DMS114 treated with DMSO at 0.1 percent for 48 hours (cell line): ENCODE data around the gene ZNF697.
"Not testable (repeated sequence)": the region's sequence is repeated elsewhere in the genome, so short reads cannot be mapped to it uniquely, and the experiment has no call there.

Source experiments
- DNase-seq: peaks from one replicate; lab custom pipeline; 2025; ENCODE audit not compliant: unreplicated experiment; lab: John Stamatoyannopoulos, UW

The ZNF697 gene

DNA sequence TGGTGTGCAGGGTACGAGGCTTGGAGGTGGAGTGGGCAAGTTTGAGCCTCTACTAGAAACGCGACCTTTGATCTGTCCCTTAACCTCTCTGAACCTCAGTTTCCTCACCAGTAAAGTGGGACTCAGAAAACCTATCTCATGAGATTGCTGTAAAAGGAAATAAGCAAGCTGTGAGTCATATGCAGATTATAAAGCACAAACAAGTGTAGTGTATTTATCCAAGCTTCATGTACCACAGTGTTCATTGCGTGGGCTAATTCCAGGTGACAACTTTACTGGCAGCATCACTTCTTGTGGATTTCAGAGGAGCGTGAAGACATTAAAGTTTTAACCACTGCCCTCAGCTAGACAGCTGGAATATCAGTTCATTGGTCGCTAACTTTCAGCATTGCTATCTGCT is 44.4 kb downstream of the ZNF697 start:
- no peak for DNase-seq

- DNase-seq: not testable (repeated sequence)
These were observed 44.8 kb downstream of the ZNF697 start for GRCh38 chr1:119603241-119603640.

DNA sequence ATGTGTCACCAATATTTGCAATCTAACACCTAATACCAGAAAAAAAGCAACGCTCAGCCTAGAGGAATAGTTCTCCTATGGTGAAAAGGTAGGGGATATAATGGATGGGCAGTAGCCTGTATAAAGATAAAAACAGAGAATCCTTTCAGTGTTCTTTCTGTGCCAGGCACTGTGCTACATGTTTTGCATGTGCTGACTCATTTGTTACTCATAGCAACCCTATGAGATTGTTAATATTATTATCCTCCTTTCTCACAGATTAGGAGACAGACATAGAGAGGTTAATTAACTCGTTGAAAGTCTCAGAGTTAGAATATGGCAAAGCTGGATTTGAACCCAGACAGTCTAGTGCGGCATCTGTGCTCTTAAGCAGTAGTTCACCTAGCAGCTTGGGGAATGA is 45.3 kb downstream of the ZNF697 start:
- DNase-seq: not testable (repeated sequence)

GRCh38 chr1:119602169-119602568 is 45.9 kb downstream of the ZNF697 start:
- DNase-seq: no peak

DNA sequence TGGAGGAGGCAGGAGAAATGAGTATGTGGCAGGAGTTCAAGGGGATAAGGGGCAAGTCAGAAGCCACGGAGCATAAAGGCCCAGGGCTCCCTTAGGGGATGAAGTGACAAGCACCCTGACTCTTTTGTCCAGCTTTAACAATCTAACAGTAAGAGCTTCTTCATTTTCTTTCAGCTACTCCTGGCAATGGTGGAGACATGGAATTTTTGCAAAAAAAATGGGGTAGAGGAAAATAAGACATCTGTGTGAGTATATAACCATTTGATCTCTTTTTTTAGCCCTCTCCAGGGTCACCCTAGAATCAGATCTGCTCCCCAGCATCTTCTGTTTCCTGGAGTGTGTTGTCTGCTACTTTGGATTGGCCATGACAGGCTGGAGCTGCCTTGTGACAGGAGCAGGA is 47.1 kb downstream of the ZNF697 start:
- DNase-seq: no peak

- DNase-seq: no peak
These were observed 47.5 kb downstream of the ZNF697 start for GRCh38 chr1:119600561-119600960.

DNA sequence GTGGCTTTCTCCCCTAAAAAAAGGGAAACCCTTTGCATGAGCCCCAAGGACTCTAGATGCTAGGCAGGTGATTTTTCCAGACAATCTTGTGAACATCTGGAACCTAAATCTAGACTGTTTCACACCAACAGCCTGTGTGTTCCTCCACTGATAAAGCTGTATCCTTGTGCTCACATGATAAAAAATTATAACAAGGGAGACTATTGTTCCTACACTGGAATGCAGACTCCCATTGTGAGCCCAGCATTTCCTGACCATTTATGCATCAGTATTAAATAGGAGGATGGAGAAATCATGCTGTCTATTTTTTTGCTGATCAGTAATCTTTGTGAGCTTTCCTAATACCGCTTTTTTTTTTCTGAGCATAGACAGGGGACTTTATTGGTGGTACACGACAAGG is 52.5 kb downstream of the ZNF697 start:
- DNase-seq: no peak

DNA sequence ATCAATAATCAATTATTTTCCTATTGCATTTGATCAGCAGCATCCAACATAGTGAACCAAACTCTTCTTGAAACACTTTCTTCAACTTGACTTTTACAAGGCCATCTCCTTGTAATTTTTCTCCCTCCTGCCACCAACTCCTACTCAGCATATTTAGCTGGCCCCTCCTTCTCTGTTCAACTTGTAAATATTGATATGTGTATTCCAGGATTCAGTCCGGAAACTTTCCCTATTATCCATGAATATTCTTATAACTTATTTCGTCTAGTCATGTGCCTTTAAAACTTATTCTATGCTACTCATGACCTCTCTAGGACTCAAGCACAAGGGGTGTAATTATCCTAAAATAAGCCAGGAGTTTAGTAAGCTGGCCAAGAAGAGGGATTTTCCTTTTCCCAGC is 52.9 kb downstream of the ZNF697 start:
- no peak for DNase-seq

GRCh38 chr1:119594376-119594775 is 53.7 kb downstream of the ZNF697 start:
- DNase-seq: no peak

GRCh38 chr1:119593805-119594204 is 54.3 kb downstream of the ZNF697 start:
- DNase-seq: no peak

- no peak for DNase-seq
These were observed 57.7 kb downstream of the ZNF697 start for GRCh38 chr1:119590393-119590792.

- DNase-seq: no peak
These were observed 59.4 kb downstream of the ZNF697 start for GRCh38 chr1:119588621-119589020.

GRCh38 chr1:119587341-119587740 is 60.7 kb downstream of the ZNF697 start:
- no peak for DNase-seq

DNA sequence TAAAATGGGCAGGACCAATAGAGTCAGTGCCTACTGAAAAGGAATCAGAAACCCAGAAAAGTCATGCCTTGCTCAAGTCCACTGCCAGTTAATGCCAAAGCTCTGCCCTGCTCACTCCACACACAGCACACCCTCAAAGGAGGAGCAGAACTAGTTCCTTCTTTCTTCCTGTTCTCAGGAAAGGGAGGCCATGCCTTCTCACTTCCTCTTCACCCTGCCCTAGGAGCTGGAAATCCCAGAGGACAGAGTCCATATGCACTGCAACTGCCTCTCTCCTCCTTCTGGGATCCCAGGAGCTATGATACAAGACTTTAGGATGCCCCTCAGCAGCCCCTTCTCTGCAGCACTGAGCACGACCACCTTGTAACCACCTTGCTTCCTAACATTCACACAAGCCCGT is 62.3 kb downstream of the ZNF697 start:
- DNase-seq: not testable (repeated sequence)

GRCh38 chr1:119582801-119583200 is 65.3 kb downstream of the ZNF697 start:
- DNase-seq: peak; percentile 53

DNA sequence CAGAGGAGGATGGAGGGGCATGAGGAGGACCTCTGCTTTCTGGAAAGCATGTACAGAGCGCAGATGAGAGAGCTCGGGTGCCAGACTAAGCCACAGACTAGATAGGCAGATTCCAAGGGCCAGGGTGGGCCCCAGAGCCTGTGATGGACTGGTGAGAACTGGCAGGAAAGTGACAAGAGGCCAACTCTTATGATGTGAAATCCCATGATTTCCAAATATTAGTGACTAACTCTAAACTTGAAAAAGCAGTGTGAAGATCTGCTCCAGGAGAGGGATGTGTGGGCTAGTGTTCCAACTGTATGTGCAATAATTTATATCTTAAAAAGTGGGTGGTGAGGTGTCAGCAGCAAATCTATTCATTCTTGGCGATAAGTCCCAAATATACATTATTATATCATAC is 67.0 kb downstream of the ZNF697 start:
- DNase-seq: not testable (repeated sequence)

GRCh38 chr1:119573886-119574285 is 74.2 kb downstream of the ZNF697 start:
- DNase-seq: no peak

DNA sequence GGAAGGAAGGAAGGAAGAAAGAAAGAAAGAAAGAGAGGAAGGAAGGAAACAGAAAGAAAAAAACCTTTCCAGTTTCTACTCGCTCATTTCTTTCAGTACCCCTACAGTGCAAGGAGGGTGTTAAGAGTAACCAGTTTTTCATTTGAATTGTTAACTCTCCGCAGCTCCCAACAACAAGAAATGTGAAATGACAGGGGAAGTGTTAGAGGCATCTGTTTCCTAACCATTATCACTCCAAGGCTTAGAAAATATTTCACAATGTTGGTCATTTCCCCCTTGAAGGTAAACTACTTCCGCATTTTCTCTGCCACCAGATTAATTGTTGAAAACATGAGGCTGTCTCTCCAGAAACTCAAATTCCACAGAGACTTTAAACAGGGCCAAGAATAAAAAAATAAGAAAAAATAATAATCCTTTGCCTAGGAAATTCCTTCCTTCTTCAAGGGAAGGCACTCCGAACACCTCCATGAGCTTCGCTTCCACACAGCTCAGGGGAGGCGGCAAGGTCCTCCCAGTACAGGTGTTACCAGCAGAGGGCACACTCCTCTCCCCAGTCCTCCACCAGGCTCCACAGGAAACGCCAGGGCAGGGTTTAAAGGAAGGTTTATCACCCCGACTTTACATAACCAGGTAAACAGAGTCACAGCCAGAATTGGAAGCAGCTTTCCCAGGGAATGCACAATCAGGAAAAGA is 78.0 kb downstream of the ZNF697 start:
- not testable (repeated sequence) for DNase-seq
